GM19455 (cell line): ENCODE data around the gene SEMA3E.

Experiments
- ATAC-seq: cut with Tn5 transposase; IDR thresholded peaks from one replicate; pipeline ENCODE4 v1.9.1; 2021; ENCODE audit not compliant: unreplicated experiment

Gene SEMA3E

DNA sequence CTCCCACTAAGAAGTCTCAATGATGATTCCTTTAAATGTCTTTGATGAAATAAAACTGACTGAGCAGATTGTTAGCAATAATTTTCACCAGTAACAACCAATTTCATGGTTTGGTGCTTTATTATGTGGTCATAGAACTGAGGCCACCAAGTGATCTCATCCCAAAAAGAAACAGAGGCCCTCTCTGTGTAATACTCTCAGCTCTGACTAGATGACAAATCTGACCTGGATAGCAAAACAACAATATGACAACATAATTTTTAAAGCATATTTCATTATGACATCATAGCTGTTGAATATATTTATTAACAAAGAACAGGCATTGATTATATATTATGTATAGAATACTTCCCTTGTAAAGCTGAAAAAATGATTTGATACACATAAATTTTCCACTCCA lies 5.9 kb downstream of the SEMA3E start:
- no peak for ATAC-seq

DNA sequence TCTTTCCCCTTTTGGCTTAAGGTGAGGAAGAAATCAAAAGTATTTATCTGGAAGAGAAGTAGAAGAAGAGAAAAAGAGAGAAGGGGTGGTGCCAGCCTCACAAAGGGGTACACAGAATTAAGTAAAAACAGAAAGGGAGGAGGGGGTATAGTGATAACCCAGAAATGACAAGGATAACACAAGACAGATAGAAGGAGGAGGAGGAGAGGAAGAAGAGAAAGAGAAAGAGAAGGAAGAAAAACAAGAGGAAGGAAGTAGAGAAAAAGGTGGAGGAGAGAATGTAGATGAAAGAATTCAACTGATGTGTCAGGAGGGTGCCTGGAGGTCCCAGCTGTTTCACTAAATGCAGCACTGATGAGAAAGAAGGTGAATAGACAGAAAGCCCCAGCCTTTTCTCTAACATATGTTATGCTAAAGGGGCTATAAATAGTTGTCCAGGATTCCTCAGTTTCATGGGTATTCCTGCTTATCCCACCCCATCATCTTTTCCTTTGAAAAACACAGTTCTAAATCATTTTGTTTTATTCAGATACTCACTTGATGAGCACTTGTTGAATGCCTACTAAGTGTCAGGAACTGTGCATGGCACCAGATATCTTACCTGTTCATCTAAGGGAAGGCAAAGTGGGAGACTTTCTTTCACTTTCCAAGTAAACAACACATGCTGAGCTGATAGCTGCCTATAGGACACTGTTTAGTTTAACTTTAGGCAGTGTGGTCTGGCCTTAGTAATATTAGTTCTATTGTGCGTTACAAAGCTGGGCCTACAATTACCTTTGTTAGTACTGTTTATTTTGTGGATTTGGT lies 8.0 kb downstream of the SEMA3E start:
- no peak for ATAC-seq

- no peak for ATAC-seq
These were observed 8.7 kb downstream of the SEMA3E start for GRCh38 chr7:83640240-83640639.

DNA sequence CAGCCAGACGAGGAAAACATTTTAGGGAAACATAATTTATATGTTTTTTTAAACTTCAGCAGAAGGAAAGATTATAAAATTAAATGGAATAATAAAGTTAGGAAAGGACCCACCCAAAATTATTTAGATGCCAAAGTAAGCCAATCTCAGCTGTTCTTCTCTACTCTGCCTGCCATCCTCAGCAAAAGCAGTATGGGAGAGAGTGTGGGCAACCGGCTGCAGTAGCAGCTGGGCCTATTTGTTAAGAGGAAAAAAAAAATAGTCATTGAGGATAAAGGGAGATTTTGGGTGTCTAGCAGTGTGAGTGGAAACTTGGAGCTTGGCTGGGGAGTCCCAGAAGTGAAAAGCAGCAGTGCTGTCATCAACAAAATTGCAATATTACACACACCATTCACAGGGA lies 15.4 kb downstream of the SEMA3E start:
- no peak for ATAC-seq

GRCh38 chr7:83629117-83629880 lies 19.6 kb downstream of the SEMA3E start:
- no peak for ATAC-seq

DNA sequence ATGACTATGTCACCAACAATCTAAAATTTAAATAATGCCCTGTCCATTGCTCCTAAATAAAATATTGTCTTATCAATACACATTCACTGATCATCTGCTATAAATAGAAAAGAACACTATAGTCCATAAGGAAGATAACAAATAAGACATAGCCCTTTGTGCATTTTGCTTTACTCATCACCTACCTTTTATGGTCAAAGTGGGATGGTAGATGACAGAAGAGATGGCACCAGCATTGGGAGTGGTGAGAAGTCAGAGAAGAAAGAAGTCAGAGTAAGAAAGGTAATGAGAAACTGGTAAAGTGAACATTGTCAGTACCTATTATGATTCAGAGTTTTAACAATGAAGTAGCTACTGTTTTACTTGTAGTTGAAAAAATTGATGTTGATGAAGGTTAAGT lies 31.1 kb downstream of the SEMA3E start:
- no peak for ATAC-seq

- no peak for ATAC-seq
These were observed 34.8 kb downstream of the SEMA3E start for GRCh38 chr7:83614112-83614511.

GRCh38 chr7:83613232-83613631 lies 35.7 kb downstream of the SEMA3E start:
- ATAC-seq: no peak

DNA sequence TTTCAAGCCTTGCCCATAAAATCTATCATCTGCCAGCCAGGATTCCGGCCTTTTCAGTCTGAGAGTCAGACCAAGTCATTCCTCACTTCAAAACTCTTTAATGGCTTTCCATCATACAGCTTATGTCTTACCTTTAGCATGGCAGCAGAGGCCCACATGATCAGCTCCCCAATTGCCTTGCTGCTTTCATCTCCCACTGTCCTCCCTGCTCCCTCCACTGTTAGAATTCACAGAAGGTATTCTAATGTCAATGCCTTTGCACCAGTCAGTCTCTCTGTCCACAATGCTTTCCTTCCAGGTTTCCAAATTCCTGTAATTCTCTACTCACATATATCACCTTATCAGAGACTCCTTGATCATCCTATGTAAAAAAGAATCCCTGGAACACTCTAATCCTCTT lies 37.2 kb downstream of the SEMA3E start:
- ATAC-seq: no peak

DNA sequence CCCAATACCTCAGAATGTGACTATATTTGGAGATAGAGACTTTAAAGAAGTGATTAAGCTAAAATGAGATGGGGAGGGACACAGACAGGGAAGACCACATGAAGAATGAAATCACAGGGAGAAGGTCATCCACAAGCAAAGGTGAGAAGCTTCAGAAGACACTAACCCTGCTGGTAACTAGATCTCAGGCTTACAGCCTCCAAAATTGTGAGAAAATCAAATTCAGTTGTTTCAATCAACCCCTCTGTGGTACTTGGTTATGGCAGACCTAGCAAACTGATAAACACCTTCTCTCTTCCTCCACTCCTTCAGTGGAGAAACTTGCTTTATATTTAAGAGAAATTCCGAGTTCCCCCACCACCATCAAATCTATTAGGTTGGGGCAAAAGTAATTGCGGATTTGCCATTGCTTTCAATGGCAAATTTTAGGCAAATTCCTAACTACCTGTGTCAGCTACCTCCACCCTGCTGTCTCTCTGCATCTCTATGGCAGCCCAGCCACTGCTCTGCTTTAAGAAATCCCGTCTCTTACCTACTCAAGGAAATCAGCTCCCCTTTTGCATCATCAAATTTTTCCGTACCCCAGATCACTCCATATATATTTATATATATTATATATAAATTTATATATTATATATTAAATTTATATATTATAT lies 38.2 kb downstream of the SEMA3E start:
- no peak for ATAC-seq

GRCh38 chr7:83608716-83609115 lies 40.2 kb downstream of the SEMA3E start:
- no peak for ATAC-seq

GRCh38 chr7:83603649-83604048 lies 45.3 kb downstream of the SEMA3E start:
- ATAC-seq: no peak

DNA sequence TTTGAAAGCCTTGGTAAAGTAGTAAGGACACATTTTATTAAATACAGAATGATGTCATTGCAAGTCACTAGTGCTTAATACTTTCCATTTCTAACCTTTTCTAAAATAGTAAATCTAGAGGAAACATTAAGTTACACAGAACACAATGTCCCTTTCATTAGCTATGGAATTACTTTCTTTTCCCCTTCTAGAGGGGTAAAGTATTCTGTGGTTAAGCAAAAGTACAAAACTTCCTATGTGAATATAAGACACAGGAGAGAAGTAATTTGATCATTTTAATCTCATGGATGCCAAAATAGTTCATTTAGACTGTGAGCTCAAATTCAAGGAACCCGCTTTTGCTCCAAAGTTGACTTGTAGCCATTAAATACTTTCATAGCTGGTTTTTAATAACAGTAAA lies 49.8 kb downstream of the SEMA3E start:
- ATAC-seq: no peak

GRCh38 chr7:83593921-83594475 lies 54.9 kb downstream of the SEMA3E start:
- no peak for ATAC-seq

- no peak for ATAC-seq
These were observed 60.2 kb downstream of the SEMA3E start for GRCh38 chr7:83588602-83589240.

- no peak for ATAC-seq
These were observed 62.7 kb downstream of the SEMA3E start for GRCh38 chr7:83586281-83586680.

GRCh38 chr7:83581667-83582435 lies 67.1 kb downstream of the SEMA3E start:
- no peak for ATAC-seq

DNA sequence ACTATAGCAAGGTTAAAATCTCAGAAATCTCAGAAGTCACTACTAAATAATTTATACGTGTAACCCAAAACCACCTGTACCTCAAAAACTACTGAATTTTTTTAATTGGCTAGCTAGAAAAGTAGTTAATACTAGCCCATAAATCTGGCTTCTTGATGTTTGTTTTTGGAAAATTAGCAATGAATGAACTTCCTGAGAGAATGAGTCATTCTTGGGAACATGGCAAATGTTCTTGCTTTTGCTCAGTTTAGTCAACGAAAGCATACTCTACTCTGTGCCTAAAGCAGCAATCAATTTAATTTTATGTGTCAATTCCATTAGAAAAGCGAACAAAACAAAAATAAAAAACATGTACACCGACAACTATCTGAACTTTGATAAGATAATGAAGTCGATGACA lies 69.2 kb downstream of the SEMA3E start:
- ATAC-seq: no peak

- ATAC-seq: no peak
These were observed 73.5 kb downstream of the SEMA3E start for GRCh38 chr7:83575436-83575835.

DNA sequence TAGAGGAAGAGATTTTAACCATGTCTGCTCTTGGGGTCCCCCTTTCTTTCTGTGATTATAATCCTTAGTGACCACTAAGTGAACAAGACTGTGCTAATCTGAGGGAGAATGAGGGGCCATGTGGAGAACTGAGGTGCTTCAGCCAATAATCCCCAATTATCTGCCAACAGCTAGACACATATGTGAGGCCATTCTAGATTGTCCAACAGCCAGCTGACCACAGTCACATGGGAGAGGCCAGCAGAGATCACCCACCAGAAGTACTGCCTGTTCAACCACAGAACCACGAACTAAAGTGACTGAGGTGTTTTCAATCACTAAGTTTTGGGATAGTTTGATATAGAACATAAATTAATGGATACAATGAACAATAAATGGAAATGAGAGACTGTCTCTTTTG lies 74.3 kb downstream of the SEMA3E start:
- ATAC-seq: no peak
